ENCODE measurements around the gene SMG1.
"Not testable (repeated sequence)": the region's sequence is repeated elsewhere in the genome, so short reads cannot be mapped to it uniquely, and the experiment has no call there.

Gene SMG1

DNA sequence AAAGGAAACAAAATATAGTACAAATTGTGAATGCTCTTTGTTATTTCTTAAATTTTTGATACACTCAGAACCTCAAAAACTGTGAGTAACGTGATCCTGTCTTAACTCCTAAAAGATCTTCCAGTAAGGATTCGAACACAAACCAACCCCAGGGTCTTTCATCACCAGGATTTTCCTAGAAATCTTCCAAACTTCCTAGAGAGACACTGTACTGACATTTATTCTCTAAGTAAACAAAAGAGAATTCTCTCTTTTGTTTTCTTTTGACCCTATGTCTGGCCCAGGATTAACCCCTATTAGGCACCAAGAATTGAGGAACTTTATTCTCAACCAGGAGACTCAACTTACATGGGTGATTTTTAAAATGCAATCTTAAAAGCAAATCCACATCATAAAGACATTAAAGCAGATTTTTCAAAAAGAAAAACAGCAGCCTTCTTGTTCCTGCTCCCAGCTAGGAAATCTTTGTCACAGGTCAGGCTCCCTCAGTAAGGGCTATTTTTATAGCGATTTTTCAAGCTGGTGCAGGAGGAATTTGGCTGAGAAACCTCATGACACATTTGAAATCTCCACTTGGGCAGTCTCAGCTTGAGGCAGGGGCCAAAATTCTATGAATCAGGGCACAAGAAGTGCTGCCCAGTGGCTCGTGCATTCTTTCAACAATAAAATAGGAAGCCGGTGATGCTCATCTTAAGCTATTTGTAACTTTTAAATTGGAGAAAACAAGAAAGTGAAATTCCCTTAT is 6.2 kb upstream of the SMG1 start:
- peak in 5 of 14 donors; percentile 3 to 97 (median 20) for DNase-seq

DNA sequence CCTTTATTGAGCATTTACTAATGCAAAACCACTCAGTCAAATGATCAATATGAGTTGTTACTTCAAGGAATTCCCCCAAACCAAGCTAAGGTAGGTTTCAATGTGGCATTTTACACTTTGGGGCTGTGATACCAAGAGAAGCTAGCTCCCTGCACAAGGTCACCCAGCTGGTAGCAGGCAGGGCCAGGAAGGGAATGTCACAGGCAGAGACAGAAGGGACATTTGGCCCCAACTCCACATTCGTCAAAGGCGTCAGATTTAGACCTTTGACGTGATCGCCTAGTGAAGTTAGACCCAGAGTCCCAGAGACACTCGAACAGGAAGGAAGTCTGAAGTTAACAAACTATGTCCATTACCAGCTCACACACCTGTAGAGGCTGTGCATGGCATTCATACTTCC is 5.5 kb upstream of the SMG1 start:
- DNase-seq, result peak in 1 of 14 donors; percentile 72

DNA sequence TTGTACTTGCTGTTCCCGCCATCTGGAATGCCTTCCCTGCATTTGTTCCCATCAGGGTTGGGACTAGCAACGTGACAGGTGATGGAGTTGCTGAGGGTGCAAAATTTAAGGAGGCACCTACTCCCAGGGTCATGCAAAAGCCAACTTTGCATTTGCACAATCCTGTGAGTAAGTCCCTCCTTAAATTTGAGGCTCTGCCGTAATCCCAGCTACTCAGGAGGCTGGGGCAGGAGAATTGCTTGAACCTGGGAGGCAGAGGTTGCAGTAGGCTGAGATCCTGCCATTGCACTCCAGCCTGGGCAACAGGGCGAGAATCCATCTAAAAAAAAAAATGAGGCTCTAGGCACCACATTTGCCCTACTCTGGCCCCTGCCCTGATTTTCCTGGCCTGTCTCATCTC is 3.9 kb upstream of the SMG1 start:
- not testable (repeated sequence) for DNase-seq

DNA sequence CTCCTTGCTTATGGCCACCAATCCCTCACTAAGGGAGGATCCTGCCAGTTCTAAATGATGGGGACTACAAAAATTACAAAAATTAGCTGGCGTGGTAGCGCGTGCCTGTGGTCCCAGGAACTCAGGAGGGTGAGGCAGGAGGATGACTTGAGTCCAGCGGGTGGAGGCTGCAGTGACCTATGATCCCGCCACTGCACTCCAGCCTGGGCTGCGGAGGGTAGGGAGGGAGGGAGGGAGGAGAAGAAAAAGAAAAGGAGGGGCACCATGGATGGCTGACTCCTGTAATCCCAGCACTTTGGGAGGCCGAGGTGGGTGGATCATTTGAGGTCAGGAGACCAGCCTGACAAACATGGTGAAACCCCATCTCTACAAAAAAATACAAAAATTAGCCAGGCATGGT is 1.9 kb upstream of the SMG1 start:
- DNase-seq, result not testable (repeated sequence)

DNA sequence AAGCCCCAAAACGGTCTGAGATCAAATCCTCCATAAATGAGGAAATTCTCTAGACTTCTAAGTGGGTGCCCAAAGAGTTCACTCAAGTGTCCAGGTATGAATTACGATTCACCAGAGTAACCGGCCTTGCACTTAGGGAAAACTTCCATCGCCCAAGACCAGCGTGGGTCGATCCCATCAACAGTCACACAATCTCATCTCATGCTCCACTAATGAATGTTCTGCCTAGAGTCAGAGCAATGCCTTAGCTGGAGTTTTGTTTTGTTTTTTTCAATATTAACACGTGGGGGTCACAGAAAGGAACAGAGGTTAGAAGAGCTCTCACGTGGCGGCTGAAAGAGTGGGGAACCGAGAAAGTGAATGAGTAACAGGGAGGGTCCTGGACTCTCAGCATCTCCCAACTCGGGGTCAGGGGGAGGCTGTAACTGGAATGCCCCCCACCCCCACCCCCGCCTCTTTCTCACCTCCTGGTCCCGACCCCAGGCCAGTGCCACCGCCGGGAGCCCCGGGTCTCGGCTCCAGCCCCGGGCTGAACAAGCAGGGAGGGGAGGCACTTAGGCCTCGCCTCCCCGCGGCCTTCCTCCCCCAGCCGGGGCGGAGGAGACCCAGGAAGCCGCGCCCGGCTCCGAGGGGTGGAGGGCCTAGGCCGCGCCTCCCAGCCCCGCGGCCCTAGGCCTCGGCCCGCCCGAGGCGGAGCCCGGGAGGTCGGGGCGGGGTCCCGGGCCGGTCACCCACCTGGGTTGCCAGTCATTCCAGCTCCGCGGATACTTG is 808 bp downstream of the SMG1 start:
- peak in 2 of 14 donors; percentile 6 to 31 for DNase-seq

DNA sequence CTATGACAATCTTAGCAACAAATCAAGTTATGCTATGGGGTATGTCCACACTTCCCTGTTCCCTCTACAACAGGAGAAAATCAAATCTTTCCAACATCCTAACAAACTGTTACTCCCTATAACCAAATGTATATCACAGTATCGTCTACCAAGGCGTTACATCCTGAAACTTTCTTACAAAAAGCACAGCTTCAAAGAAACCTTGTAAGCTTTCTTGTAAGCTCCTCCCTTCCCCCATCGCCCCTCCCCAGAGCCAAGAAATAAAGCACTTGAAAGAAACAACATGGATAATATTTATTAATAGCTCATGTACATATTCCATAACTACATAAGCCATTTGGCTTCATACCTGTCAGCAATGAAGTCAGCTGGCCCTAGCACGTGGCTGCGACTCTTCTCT is 2.3 kb downstream of the SMG1 start:
- DNase-seq, result not testable (repeated sequence)

DNA sequence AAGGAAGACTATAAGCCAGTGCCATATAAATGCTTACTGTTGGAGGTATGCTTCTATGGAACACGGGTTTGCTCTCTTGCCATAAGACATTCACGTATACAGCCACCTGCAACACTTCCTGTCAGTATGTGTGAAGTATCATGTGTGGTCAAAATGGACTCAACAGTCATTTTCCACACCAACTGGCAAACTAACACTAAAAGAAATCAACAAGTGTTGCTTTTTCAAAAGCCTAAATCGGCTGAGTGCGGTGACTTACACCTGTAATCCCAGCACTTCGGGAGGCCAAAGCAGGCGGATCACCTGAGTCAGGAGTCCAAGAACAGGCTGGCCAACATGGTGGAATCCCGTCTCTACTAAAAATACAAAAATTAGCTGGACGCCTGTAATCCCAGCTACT is 3.1 kb downstream of the SMG1 start:
- DNase-seq, result not testable (repeated sequence)

DNA sequence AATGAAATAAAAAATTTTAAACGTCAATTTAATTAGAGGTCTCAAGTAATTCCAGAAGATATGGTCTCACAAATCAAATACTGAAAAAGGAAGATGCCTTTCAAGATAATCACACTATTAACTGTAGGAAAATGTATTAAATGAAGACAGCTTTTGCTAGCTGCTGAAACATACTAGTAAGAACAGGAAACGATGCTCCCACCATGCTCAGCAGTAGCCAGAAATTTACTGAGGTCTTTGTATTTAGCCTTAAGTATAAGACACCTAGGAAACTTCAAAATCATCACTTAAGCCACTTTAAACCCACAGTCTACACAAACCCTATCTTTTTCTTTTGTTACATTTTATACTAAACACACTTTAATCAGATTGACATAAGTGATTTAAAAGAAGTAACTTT is 16.6 kb downstream of the SMG1 start:
- not testable (repeated sequence) for DNase-seq

DNA sequence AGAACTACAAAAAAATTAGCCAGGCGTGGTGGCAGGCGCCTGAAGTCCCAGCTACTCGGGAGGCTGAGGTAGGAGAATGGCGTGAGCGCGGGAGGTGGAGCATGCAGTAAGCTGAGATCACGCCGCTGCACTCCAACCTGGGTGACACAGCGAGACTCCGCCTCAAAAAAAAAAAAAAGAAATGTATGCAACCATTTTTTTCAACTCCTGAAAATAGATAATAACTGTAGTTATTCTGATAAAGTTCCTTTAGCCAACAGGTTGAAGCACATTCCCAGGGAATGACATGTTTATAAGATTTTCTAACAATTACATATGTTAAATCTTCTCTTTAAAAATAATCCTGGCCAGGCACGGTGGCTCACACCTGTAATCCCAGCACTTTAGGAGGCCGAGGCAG is 17.5 kb downstream of the SMG1 start:
- not testable (repeated sequence) for DNase-seq

DNA sequence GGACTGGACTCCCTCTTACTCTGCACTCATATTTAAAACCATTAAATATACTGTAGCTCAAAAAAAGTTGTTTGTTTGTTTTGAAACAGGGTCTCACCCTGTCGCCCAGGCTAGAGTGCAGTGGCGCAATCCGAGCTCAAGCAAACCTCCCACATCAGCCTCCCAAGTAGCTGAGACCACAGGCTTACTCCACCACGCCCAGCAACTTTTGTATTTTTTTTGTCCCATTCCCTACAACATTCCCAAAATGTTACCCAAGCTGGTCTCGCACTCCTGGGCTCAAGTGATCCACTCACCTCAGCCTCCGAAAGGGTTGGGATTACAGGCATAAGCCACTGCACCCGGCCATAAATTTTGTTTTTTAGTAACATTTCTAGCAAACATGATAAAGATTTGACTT is 23.4 kb downstream of the SMG1 start:
- DNase-seq, result not testable (repeated sequence)

DNA sequence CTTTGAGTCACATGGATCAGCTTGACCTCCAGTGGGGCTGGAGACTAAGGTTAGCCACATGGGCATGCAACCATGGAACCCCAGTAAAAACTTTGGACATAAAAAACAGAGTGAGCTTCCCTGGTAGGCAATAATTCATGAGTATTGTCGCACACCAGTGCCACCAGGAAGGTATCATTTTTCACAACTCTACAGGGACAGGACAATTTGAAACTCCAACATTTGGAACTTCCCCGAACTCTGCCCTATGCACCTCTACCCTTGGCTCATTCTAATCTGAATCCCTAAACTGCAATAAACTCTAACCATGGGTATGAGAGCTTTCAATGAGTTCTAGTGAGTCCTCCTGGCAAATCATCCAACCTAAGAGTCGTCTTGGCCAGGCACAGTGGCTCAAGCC is 24.2 kb downstream of the SMG1 start:
- not testable (repeated sequence) for DNase-seq

DNA sequence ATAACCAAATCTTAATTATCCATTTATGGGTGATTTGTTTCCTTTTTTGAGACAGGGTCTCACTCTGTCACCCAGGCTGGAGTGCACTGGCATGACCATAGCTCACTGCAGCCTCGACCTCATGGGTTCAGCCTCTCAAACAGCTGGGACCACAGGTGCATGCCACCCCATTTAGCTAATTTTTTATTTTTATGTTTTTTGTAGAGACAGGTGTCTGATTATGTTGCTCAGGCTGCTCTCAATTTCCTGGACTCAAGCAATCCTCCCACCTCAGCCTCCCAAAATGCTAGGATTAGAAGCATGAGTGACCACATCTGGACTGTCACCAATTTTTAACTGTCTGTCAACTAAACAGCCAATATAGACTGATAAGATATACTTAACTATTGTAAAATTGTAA is 25.0 kb downstream of the SMG1 start:
- DNase-seq, result not testable (repeated sequence)

DNA sequence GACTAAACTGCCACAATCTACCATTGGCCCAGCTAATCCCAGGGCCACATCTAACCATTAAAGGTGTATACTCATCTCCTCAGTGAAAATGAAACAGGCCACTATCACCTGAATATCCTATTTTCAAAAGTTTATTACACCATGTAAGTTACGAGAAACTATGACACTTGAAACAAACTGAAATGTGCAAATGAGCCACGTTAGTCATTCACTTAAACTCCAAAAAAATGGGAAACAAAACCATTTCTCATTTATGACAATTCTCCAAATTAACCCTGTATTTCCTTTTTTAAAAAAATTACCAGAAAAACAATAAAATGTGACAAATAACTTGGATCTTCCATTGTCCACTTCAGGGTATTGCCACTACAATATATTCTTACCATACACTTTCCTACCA is 41.8 kb downstream of the SMG1 start:
- DNase-seq, result not testable (repeated sequence)

DNA sequence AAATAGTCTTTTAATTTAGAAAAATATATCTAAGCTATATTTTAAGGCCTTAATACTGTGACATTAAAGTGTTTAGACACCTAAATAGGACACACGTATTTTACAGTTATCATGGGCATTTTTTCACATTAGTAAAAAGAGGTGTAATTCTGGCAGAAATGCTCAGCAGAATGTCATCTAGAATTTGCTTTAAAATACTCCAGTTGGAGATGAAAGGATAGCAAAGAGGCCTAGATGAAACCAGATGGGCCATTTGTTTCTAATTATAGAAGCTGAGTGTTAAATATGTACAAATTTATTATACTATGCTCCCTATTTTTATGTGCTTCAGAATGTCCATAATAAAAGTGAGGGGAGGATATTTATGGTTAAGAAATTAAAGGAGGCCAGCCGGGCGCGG is 48.5 kb downstream of the SMG1 start:
- not testable (repeated sequence) for DNase-seq

DNA sequence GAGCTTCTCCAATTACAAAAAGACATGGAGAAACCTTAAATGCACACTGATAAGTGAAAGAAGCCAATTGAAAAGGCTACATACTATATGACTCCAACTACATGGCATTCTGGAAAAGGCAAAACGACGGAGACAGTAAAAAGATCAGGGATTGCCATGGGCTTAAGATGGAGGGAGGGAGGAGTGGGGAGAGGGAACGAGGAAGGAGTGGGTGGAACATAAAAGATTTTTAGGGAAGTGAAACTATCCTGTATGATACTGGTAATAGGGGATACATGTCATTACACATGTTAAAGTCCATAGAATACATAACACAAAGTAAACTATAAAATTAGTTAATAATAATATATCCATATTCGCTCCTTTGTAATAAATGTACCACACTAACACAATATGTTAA is 48.9 kb downstream of the SMG1 start:
- not testable (repeated sequence) for DNase-seq

DNA sequence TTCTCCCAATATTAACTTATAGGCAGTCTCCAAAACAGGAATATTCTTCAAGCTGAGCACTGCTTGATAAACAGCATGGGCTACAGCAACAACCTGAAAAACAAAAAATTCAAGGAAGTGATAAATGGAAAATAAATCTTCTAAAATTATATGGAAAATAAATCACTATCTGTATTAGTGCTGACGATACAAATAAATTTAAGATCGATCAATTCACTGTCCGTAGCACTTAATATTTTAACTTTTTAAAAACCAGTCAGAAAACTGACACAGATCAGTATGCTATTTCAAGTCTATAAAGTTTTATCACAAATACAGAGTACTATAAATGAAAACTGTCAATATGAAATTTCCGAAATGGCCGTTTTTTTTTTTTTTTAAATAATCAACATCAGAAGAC is 49.9 kb downstream of the SMG1 start:
- not testable (repeated sequence) for DNase-seq

DNA sequence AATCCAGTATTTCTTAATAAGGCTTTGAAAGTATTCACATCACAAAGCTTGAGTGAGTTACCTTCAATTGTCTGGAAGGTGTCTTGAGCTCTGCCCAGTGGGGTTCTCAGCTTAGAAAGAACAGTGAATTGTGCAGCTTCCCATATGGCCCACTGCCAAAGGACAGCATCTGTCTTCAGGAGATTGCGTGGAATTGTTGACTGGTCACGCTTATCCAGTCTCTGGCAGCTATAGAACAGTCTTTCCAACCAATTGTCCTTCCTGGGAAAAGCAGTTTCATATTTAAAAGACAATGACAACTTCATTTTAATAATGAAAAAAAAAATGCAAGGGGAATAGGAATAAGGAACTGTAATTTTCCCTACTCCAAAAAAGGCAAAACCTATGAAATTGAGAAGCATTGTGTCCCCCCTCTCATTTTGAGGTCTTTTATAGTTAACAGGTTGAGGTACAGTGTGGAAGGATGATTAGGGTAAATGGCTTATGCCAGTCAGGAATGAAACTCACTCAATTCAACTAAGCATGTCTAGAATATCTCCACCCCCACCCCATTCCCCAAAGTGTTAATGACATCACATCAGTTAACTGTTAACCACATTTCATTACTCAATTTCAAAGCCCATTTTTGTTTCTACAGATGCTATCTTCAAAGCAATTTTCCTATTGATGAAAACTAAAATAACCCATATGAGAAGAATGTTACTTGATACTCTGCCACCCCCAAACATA is 57.0 kb downstream of the SMG1 start:
- peak in 1 of 14 donors; percentile 35 for DNase-seq

DNA sequence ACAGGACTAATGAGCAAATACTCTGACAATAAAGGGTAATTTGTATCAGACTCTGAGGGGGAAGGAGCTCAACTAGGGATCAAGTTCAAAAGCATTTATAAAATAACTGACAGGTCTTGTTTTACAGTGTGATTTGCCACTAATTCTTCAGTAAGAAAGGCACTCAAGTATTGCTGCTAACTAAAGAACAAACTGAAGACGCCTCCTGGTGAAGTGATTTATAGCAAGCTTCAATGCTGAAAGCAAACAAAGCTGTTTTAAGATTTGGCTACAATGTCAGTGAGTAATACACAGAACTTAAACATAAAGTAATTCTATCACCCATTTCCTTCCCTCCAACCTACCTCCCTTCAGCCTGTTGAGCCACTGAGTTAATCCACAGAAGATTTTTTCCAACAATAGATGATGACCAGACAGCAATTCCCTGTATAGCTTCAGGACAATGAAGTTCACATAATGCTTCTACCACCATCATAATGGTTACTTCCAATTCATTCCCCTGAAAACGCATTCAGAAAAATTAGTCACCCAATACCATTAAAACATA is 59.9 kb downstream of the SMG1 start:
- DNase-seq, result not testable (repeated sequence)

DNA sequence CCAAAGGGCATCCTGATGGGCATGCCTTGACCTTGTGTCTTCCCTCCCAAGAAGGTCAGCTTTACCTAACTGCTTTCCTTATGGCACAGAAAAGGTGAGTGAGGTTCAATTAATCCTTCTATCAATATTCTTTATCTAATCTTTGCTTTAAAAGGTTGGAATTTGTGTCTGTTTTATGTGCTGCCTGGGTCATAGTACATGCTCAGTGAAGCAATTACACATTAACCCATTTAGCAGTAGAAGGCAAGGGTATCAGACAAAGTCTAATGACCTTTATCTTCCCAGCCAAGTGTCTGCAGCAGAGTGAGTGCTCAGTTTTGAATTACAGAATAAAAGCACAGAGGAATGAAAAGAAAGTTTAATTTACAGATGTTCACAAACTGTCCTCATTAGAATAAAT is 63.3 kb downstream of the SMG1 start:
- not testable (repeated sequence) for DNase-seq

DNA sequence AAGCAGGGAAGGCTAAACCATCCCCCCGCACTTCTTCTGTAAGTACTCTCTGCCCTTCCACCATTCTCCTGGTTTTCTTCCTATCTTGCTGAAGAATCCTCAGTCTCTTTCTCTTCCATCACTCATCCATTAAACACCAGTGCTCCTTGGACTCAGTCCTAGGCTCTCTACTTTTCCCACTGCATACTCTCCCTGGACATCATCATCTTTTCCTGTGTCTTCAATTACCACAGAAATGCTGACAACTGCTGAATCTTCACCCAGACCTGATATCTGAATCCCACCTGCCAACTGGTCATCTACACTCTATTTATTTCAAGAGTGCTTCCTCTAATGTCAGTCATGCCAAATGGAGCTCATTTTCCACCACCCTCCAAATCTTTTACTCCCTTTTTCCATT is 71.0 kb downstream of the SMG1 start:
- no peak for DNase-seq

DNA sequence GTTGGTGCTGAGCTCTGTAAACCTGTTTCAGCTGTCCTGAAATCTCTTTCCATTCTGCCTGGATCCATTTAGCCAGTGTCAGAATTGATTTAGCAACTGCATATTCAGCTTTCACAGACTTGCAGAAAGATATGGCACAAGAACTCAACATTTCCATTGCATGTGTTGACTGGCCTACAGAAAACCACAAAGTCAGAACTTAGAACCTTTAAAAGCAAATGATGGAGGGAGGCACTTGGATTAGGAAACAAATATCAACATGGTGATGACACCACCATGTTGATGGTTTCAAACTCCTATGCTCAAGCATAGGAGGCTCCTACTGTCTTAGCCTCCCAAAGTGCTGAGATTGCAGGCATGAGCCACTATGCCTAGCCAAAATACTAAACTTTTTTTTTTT is 72.5 kb downstream of the SMG1 start:
- DNase-seq, result no peak

DNA sequence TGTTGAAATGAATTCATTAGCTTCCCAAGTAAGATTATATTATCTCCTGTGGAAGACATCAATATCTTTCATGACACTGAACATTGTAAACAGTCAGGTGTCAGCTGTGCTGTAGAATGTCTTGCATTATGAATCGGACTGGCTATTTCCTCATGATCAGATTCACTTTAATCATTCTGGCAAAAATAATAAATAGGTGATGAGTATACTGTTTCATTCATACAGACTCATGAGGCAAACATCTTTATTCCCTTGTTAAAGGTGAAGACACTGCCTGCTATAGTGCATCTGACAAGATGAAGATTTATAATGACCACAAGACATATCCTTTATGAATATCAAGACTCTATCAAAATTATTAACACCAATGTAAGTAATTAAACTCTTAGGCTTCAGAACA is 73.6 kb downstream of the SMG1 start:
- no peak for DNase-seq

DNA sequence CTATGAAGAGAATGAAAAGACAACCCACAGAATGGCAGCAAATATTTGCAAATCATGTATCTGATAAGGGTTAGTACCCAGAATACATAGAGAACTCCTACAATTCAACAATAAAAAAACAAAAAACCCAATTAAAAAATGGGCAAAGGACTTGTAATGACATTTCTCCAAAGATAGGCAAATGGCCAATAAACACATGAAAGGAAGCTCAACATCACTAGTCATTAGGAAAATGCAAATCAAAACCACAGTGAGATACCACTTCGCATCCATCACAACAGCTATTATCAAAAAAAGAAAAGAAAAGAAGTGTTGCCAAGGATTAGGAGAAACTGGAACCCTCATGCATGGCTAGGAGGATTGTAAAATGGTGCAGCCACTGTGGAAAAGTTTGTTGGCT is 79.8 kb downstream of the SMG1 start:
- no peak for DNase-seq

Measured in C1 segment of cervical spinal cord (tissue), 14 donors.